ENCODE data around the gene ERICH2.

ERICH2 gene

DNA sequence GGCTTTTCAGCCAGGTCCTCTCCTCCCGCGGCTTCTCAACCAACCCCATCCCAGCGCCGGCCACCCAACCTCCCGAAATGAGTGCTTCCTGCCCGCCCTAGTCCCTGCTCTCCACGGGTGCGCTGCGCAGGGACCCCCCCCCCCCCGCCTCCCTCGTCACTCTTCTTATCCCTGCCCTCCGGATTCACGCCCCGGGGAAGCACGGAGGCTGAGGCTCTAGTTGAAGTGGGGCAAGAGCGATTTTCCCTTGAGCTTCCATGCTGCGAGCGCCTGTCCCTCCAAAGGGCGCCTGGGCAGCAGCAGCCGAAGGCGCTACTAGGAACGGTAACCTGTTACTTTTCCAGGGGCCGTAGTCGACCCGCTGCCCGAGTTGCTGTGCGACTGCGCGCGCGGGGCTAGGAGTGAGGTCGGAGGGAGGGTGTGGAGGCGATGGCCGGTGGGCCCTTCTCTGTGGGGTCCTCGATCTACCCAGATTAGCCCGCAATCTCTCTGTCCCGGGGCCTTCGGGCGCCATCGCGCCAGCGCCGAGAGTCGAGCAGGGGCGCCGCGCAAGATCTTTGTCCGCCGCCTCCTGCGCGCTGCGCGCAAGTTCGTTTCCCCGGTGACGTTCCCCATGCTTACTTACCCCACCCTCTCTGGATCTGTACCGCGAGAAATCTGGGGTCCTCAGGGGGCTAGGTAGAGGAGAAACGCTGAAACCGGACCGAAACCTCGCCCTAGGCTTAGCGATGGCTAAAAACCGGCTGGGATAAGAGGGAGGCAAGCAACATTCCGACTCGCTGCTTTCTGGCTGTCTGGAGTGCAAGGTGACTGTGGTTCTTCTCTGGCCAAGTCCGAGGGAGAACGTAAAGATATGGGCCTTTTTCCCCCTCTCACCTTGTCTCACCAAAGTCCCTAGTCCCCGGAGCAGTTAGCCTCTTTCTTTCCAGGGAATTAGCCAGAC is 47.2 kb downstream of the ERICH2 start:
- DNase-seq (ENCODE audit: low read depth): no peak

DNA sequence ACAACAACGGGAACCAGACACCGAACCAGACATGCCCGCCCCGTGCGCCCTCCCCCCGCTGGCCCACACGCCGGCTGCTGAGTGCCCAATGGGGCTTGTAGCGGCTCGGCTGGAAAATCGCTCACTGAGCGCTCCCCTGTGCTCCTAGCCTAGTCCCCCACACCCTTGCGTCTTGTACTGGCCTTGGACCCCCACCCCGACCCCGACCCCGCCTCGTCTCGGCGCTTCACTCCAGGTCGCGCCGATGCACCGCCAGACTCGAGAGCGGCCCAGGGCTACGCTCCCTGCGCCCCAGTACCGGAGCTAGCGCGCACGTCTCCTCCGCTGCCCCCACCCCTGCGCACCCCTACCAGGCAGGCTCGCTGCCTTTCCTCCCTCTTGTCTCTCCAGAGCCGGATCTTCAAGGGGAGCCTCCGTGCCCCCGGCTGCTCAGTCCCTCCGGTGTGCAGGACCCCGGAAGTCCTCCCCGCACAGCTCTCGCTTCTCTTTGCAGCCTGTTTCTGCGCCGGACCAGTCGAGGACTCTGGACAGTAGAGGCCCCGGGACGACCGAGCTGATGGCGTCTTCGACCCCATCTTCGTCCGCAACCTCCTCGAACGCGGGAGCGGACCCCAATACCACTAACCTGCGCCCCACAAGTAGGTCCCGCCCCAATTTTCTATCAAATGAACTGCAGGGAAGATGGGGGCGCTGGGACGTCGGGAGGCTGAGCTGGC is 48.0 kb downstream of the ERICH2 start:
- no peak for DNase-seq (ENCODE audit: low read depth)

DNA sequence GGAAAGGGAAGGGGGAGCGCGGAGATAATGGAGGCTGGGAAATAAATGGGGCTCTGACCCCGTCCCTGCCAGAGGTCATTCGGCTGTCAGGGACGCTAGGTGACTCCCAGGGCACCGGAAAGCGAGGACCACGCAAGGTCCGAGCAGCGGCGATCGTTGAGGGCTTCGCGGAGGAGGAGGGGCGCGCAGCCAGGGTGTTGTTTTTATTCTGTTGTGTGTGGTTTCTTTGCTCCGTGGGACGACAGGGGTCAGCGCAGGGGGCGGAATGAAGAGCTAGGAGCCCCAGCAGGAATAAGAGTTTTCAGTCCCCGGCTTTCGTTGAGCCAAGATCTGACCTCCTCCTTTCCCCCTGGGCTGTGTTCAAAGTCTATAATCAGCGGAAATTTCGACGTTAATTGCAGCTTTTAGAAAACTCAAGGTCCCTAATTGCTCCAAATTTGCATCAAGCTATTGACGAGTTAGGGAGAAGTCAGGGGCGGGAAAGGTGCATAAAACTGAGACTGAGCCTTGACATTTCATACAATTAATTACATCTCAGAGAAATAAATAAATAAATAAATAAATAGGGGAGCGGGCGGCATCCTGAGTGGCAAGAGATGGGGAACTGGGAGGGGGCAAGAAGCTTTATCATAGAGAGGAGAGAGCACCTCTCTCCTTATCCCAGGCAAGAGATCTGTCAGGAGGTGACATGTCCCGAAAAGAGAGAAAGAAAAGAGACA is 48.7 kb downstream of the ERICH2 start:
- DNase-seq (ENCODE audit: low read depth): no peak

DNA sequence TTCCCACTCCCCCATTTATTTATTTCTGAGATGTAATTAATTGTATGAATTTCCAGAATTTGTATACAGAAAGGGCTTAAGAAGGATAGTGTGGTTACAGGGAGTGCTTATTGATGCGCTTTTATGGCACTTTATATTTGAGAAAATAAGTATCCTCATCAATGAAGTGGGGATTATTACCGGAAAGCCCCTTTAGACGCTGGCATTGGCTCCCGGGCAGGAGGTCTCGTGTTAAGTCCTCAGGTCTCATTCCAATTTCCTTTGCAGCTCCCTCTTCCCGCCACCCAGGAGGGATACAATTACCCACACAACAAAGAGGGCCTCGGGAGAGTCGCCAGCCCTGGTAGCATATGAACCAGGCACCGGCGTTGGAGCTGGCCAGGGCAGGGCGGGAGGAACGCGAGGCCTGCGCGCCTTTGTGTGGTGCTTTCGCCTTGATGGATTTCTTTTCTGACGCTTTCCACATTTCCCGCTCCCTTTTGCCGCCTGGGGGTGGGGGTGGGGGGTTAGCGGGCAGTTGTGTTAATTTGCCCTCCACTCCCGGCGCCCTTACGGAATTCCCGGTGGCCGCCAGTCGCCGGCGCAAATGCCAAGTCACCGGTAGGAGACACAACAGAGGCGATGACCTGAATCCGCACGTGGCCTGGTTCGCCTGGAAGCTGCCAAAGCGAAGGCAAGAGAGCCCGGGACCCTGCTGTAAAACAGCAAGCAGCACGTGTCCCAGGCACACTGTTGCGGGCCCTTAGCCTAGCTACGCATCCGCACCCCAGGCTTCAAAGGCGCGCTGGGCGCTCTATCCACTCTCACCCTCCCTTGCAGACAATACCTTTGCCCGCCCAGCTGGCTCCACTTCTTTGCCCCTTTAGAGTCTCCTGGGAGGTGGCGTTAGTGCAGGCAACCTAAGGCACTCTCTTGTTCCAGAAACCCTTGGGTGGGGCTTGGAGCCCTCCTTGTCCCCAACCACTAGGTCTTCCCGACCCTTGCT is 49.8 kb downstream of the ERICH2 start:
- DNase-seq (ENCODE audit: low read depth): no peak

DNA sequence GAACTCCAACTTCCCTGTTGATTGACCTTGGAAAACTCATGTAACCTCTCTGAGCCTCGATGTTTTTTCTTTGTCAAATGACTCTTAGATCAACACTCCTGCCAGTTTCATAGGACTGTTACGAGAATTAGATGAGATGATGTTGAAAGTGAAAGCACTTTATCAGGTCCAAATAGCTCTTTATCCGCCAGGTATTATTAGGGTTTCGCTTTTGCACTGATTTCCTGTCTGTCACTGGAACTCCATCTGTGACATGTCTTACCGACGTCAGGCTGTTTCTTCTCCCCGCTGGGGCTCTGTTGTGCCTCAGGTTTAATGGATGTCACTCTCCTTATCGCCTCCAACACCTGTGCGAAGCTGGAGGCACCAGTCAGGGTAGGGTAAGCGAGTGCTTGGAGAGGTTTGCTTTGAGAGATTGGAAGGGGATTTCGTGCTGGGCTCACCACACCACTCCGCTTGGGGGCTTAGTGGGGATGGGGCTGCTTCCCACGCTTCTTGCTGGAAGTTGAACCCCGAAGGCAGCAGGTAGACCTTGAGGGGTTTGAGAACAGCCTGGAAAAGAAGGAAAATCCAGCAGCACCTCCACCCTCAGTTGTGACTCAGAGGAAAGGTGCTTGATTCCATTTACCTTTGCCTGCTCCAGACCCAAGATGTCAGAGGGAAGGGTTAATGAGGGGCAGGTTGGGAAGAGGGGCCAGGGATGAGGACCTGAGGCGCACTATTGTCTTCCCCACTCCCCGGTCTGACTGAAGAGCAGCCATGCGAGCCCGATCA is 50.8 kb downstream of the ERICH2 start:
- no peak for DNase-seq (ENCODE audit: low read depth)

DNA sequence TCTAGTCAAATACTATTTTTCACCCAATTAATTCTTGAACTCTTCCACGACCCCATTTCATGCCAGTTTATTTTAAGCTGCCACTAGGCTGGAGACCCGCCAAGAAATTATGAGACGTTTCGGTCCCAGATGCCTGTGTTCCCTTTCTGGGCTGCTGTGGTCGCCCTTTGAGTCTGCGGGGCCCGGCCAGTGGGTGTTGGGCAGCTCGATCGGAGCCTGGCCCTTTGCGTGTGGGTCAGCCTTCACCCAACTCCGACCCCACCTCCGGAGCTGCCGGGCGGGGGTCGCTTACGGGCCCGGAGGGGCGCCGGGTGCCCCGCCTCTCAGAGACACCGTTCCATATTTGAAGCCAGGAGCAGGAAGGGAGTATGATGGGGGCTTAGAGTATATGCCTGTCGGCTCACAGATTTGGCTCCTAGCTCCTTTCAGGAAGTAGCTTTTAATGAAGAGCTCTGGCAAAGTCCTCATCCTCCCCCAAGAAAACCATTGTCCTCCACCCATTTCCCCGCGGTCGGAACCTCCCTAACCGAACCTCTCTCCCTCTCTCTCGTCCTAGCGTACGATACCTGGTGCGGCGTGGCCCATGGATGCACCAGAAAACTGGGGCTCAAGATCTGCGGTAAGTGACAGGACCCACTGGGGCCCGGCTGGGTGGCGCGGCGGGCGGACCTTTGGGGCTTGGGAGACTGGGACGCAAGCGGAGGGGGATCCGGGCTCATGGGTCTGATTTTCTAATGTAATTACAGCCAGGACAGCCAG is 51.5 kb downstream of the ERICH2 start:
- DNase-seq (ENCODE audit: low read depth): no peak

DNA sequence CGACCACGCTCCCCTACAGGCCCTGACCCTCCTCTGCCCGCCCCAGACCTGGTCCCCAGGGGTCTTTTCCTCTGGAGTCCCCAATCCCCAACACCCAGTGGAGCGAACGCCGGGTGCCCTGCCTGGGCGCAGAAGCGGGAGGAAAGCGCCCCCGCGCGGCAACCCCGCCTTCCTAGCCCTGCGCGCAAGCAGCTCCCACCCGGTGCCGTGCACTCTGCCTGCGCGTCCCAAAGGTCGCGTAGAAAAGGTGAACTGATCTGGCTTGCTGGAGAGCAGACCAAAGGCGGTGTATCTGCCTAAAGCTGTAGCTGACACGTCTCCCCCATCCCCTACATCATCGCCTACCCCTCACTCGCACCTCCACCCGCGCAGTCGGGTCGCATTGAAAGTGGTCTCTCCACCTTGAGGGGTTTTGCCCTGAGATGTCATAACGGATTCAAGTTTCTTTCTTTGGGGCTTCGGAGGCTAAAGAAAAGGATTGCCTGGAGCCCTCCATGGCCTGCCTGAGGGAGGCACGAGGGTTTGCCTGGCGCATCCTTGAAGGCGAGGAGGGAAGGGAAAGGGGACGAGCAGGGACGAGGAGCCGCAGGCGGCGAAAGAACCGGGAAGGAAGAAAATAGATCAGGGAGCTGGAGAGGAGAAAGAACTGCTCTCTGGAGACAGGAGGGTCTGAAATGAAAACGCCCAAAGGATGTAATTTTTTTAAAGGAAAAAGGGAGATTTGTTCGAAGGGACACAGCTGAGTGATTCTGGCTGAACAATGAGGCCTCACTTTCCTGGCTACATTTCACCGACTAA is 52.3 kb downstream of the ERICH2 start:
- no peak for DNase-seq (ENCODE audit: low read depth)

DNA sequence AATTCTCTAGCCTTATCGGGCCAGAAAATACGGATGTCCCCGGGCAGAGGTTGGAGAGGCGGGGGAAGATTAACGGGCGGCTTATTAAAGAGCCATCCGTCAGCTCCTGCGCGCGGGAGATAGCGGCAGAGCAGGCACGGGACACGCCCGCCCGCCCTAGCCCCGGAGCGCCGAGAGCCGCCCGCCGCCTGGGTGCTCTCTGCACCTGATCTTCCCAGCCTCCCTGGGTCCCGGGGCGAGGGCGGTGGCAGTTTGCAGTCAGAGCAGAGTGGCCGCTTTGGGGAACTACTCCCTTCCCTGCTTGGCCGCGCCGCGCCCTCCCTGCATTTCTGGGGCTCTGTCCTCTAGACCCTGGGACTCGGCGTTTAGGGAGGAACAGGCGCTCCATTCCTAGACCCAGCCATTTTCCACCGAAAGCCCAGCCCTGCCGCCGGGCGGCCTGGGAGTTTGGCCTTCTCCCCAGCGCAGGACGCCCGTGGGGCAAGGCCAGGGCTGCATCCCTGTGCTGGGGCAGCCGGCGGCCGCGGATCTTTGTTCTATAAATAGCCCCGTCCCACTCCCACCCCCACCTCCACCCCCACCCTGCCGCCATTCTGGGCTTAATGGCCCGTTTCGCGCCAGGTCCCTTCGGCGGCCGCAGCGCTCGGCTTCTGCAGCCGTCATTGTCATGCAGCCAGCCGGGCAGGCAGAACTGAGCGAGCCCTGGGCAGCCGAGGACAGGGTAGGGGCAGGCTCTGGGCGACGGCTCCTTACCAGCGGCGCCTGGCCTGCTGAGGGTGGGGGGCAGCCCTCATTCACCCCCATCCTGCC is 53.1 kb downstream of the ERICH2 start:
- DNase-seq (ENCODE audit: low read depth): no peak

DNA sequence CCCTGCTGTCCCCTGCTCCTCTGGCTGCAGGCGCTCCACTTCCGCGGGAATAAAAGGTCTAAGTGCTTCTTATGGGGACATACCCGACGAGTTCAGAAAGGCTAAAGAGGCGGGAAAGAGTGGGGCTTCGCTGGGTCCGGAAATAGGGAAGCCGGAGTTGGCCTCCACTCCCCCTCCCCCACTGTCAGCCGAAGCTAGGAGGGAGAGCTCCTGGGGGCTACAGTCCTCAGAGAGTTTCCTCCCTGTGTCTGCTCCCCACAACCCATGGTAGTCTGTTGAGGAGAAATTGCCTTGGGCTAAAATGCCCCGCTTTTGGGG is 53.7 kb downstream of the ERICH2 start:
- DNase-seq (ENCODE audit: low read depth): no peak

DNA sequence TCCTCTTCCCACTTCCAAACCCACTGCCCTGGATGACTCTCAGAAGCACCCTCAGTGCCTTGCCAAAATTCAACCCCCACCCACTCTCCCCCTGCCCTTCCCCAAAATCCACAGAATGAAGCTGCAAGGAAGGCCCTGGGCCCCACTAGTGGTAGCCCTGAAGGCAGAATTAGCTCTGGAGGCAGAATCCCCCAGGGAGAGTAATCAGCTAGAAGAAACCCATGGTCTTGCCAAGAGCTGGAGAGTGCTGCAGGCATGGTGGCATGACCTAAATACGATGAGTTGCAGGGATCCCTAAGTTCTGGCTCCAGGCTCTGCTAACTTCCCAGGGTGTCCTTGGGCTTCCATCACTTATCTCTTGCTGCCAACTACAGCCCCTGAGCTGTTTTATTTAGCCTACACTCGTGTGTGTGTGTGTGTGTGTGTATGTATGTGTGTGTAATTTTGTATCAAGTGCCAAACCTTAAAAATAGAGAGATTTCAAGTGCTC is 54.4 kb downstream of the ERICH2 start:
- DNase-seq (ENCODE audit: low read depth): no peak

DNA sequence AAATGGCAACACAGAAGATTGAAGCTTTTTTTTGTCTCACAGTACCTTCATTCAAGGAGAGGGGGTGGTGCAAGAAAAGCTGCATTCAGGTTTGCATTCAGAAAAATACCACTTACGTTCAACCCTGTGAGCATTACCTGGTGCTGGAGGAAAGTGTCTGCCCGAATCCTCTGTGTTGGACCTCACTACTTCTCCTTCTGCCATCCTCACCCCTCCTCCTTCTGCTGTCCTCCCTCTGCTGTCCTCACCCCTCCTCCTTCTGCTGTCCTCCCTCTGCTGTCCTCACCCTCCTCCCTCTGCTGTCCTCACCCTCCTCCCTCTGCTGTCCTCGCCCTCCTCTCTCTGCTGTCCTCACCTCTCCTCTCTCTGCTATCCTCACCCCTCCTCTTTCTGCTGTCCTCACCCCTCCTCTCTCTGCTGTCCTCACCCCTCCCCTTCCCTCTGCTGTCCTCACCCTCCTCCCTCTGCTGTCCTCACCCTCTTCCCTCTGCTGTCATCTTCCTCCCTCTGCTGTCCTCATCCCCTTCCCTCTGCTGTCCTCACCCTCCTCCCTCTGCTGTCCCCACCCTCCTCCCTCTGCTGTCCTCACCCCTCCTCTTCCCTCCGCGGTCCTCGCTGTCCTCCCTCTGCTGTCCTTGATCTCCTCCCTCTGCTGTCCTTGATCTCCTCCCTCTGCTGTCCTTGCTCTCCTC is 57.8 kb downstream of the ERICH2 start:
- no peak for DNase-seq (ENCODE audit: low read depth)

DNA sequence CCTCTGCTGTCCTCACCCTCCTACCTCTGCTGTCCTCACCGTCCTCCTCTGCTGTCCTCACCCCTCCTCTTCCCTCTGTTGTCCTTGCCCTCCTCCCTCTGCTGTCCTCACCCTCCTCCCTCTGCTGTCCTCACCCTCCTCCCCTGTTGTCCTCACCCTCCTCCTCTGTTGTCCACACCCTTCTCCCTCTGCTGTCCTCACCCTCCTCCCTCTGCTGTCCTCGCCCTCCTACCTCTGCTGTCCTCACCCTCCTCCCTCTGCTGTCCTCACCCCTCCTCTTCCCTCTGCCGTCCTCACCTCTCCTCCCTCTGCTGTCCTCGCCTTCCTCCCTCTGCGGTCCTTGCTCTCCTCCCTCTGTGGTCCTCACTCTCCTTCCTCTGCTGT is 58.3 kb downstream of the ERICH2 start:
- no peak for DNase-seq (ENCODE audit: low read depth)

DNA sequence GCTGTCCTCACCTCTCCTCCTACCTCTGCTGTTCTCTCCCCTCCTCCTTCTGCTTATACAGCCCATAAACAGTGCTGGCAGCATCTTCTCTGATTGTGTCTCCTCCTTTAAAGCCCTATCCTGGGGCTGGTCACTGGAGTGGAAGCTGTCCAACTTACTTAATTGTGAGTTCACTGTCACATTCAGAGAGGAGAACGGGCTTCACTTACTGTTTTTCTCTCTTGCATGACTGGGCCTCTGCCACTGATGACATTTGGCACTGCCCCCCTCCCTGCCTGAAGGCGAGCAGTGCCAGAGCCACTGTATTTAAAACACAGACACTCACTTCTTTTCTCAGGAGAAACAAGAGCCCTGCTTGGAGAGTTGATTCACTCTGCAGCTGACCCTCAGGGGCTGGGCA is 58.9 kb downstream of the ERICH2 start:
- DNase-seq (ENCODE audit: low read depth): no peak

DNA sequence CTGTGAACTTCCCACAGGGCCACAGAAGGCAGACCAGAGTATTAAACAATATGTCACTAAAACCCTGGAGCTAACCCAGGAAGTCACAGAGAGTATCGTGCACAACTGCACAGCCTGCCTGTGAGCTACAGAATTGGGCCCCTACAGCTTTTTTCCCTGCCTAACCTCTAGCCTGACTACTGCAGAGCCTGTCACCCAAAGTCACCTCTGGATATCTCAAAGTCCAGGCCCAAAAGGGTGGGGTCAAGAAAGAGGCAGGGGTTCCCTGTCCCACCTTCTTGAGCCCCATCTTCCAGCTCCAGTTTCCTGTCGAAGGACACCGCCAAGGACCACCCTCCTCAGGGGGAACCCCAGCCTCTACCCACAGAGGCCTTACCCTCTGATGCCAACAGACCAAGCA is 60.0 kb downstream of the ERICH2 start:
- DNase-seq (ENCODE audit: low read depth): no peak

DNA sequence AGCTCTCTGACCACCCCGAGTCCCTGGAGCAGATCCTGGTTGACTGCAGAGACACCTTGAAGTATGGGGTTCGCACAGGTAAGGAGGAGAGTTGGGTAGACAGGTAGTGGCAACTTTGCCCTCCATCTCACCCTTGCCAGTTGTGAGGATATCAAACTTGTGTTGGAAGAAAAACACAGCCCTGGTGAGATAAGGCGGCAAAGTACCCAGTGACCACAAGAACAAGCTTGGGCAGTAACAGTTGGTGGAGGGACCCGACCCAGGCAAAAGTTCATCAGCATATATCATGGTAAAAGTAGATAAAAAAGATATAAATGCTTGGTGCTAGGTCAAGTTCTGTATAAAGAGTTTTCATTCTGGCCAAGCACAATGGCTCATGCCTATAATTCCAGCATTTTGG is 60.9 kb downstream of the ERICH2 start:
- no peak for DNase-seq (ENCODE audit: low read depth)

DNA sequence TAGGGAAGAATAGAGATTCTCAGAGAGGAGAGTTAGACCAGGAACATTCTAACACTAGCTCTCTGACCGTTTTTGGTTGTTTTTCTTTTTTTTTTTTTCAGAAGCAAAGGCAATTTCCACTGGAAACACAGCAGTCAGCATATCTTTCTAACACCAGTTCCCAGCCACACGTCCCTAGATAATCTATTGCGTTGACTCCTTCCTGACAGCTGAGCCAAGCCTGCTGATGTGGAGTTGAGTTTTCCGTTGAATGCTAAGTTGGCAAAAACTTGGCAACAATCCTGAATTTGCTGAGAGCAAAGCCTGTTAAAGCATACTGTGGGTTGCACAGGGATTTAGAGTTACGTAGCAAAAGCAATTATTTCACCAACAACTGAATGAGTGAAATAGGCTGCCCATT is 65.8 kb downstream of the ERICH2 start:
- DNase-seq (ENCODE audit: low read depth): no peak

DNA sequence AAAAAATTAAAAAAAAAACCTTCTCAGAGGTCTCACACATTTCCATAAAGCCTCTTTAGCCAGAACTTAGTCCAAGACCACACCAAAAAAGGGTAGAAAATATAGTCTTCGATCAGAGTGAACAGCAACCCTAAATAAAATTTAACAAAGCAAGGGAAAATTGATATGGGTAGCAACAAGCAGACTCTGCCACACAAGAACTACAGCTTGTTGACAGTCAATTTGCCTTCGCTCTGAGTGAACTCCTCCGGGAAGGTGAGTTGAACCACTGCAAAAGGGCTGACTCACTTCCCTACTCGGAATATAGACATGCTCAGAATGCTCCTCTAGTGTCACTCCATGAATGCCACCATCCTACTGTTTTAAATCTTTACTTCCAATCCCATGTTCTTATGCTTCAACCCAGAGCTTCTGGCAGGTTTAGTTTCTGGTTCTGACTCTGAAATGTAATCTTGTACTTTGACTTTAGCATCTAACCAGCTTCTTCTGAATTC is 70.6 kb downstream of the ERICH2 start:
- no peak for DNase-seq (ENCODE audit: low read depth)

DNA sequence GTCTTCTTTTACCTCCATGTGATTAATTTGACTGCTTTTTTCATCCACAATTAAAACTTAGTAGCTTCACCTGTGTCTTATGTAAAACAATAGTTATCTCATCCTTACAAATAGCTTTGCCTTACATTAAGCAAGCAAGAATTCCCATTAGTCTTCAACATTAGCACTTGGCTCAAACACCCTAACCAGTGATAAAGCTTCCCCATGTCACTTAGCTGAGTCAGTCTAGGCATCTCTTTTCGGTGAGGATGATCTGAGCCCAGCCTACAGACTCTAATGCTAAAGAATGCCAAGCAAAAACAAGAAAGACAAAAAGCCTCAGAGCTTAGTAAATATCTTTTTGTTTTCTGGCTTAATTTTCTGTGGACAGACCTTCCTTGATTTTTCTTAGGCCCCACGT is 72.6 kb downstream of the ERICH2 start:
- no peak for DNase-seq (ENCODE audit: low read depth)
